NCI-H774 (cell line): ENCODE results near the gene TACC2.

ENCODE experiments used
- DNase-seq: peaks from one replicate; lab custom pipeline; 2025; lab: John Stamatoyannopoulos, UW

TACC2 gene

DNA sequence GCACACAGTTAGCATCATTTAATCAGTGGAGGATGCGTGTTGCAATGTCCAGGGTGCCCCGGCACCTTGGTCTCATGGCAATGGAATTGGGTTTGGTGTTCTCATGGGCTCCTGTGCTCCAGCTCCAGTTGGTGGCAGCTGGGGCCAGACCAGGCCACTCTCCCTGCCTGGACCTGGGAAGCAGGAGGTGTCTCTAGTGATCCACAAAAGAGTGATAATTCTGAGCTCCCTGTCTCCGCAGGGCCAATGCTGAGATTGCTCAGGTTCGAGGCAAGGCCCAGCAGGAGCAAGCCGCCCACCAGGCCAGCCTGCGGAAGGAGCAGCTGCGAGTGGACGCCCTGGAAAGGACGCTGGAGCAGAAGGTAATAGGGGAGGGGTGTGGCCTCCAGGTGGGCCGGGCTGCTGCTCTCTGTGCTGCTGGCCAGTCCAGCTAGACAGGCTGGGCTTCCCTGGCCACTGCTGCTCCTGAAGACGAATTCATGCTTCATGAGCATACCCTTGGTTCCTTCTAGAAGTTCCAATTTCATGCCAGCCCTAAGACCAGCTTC is 260.4 kb downstream of the TACC2 start:
- DNase-seq, result no peak

DNA sequence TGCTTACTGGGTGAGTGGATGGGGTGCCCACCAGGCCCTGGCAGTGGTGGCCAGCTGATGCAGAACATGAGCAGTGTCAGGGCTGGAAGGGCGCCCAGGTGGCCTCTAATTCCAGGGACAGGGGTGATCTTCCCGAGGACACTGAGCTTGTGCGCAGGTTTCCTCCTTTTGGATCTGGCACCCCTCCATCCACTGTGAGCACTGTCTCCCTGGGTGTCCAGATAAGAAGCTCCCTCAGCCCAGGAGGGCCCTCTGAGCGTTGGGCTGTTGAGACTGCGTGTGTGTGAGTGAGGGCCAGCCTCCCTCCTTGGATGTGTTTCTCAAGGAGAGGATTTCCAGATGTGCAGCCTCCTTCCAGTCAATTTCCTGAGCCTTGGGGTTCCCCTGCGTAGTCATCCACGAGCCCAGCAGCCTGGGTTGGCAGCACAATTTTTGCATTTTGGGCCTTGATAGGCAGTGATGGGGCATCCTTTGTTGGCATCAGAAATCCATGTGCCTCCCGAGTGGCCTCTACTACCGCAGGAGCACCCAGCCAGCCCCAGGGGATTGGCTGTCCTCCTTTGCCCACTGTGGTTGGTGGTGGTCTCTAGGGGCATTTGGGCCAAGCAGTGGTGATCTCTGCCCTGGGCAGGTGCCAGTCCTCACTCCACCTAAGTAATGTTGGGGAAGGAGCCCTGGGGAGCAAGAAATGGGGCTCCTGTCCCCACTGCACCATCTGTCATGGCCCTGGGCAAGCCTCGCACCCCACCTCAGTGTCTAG is 261.2 kb downstream of the TACC2 start:
- DNase-seq, result no peak

DNA sequence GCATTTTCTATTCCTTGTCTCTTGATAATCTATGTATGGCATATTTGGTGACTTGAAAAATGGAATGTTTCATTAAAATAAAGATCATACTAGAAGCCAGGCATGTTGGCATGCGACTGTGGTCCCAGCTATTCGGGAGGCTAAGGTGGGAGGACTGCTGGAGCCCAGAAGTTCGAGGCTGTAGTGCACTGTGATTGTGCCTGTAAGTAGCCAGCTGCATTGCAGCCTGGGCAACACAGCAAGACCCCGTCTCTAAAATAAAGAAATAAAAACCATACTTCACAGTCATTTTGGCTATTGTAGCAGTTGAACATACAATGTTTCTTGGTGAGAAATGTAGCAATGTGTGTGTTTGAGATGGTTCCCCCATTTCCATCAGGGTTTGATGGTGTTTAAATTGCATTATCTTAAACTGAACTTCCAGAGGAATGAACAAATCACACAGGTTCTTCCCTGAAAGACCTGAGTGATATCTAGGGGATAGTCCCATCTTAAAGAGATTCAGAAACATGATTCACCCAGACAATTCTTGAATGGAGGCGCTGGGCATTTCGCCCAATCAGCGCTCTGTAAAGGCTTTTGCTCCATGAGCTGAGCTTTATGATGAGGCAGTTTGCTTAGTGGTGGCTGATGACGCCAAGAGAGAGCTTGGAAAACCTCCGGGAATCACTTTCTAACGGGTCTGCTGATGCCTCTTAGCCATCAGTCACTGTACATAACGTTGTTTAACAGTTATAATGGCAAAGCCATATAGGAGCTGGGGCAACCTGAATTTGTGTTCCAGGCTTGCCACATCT is 262.7 kb downstream of the TACC2 start:
- no peak for DNase-seq

DNA sequence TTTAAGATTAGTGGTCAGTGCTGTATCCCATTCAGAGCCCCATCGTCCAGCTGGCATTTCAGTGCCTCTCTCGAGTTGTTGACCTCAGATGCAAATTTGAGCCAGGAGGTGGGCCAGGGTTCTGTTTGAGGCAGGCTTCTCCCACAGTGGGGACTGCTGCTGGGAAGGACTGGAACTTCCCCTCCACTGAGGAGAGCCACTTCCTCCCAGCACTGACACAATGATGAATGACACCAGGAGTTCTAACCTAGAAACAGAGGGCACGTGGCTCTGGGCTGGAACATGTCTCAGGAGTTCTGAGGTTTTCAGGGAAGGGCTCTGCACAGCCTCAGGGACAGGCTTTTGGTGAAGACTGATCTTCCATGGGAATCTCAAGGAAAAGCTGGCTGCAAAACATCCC is 263.8 kb downstream of the TACC2 start:
- no peak for DNase-seq

DNA sequence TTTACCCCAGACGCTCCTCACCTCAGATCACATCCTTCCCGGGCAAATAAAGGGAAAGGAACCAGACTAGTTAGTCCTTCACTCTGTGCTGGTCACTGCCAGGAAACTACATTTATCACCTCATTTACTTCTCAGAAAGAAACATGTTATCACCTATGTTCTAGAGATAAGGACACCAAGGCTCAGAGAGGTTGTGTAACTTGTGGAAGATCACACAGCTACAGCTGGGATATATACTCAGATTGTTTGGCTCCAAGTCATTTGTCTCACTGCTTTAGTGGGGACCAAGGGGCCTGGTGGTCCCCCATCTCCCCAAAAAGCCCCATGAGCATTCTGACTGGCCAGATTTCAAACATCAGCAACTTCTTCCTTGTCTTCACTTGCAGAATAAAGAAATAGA is 264.6 kb downstream of the TACC2 start:
- no peak for DNase-seq

DNA sequence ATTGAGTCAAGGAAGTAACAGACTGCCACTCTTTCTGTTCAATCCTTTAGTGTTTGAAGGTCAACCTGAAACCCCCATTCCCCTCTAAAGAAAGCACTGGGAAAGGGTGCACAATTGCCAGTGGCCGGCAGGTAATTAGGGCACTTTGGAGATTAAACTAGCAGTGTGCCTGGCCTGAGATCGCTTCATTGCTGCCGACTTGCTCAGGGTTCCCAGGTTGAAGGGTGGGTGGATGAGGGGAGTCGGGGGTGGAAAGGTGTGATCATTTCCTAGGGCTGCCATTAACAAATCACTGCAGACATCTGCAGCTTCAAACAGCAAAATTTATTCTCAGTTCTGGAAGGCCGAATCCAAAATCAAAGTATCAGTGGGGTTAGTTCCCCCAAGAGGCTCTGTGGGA is 265.9 kb downstream of the TACC2 start:
- DNase-seq, result no peak

DNA sequence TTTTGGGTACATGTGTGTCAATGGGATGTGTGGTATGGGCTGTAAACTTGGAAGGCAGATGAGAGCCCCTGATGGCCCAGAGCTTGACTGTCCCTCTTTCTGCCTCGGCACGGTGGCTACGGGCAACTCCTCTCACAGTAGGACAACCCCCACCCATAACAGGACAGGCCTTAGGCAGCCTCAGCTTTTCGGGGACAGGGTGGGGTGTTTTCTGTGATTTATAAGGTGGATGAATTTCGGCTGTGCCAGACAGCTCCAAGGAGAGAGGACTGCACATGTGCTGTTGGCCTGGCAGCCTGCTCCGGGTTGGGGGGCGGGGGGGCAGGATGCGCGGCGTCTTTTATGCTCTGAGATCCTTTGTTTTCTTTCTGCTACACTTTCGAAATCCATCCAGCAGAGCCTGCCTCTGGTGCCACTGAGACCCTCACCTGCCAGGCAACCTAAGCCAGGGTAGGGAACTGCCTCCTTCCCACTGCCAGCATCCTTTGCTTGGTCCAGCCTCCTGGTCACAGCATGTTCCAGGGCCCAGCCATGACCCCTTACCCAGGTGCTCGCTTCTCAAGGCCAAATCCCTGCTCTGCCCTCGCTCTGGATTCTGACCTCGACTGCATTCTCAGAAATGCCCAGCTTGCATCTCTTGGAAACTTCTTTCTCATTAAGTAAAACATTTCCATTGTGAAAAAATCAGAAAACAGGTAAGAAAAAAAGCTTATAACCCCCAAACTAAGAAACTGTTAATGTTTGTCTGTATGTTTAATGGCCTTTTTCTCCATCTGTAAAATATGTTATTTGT is 266.7 kb downstream of the TACC2 start:
- no peak for DNase-seq

DNA sequence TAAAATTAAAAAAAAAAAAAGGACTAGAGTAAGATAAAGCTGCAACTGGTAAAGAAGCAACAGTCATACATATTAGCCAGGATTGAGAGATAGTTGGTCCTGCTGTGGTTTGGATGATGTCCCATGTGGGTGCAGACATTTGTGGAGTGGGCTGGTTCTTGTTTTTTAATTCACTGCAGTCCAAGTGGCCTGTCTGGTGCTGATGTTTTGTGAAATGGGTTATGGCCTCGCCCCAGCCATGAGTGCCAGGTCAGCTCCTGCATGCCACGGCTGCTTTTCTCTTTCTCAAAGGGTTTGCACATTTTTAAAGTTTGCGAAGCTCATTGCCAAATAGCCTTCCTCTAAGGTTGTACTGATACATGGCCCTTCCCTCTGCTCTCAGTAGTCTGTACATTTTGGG is 268.1 kb downstream of the TACC2 start:
- DNase-seq, result no peak

DNA sequence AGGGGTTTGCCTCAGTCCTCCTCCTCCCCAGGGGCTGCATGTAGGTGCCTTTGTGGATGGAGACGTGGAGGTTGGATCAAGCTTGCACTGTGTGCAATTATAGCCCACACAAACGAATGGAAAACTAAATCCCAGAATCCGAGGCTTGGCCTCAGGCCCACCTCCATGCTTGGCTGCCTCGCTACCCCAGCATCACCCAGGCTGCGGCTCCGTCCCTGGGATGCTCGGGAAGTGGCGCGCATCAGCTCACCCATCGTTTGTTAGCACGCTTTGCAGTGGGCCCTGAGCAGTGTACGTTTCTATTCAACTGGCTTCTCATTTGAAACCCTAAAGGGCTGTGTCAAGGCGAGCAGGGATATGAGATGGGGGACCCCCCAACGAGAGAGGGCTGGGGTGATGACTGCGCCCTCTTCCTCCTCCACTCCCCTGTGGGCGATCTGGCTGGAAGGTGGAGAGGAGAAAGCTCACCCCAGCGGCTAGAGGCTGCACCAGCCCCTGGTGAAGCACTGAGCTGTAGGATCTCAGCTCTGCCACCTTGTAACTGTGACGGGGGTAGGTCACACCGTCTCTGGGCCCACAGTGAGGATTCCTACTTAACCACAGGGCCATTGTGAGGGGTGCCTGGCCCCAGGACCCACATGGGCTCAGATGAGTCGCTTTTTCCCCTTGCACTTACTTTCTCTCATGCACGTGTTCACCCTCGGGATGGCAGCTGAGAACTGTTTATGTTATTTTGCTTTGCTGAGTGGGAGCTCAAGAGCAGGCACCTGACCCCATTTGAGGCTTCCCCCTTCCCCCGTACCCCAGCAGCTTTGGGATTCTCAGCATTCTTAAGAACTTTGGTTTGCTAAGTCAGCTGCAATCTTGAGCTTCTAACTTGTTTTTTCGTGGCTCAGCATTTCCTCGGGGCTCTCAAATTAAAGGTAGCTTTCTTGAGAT is 269.4 kb downstream of the TACC2 start:
- DNase-seq, result no peak

DNA sequence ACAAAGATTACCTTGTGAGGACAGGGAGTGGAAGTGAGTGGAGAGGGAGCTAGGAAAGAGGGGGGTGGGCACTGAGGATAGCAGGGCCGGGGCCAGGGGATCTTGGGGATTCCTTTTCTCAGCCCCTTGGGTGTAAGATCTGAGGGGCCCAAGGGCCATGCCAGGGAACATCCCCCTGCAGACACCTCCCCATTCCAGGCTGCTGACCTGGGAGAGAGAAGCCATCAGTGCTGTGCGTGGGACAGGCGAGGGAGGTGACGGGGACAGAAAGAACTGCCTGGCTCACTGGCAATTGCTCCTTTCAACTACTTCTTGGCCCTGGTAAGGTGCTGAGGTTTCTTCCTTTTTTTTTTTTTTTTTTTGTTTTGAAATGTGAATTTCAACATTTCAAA is 270.1 kb downstream of the TACC2 start:
- DNase-seq, result no peak

DNA sequence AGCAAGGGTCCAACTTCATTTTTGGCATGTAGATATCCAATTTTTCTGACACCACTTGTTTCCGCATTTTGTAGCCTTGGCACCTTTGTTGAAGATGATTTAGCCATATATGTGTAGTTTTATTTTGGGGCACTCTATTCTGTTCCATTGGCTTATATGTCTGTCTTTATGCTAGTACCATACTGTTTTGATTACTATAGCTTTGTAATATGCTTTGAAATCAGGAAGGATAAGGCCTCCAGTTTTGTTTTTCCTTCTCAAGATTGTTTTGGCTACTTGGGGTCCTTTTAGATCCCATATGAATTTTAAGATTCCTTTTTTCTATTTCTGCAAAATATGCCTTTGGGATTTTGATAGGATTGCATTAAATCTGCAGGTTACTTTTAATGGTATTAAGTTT is 272.6 kb downstream of the TACC2 start:
- DNase-seq, result no peak

DNA sequence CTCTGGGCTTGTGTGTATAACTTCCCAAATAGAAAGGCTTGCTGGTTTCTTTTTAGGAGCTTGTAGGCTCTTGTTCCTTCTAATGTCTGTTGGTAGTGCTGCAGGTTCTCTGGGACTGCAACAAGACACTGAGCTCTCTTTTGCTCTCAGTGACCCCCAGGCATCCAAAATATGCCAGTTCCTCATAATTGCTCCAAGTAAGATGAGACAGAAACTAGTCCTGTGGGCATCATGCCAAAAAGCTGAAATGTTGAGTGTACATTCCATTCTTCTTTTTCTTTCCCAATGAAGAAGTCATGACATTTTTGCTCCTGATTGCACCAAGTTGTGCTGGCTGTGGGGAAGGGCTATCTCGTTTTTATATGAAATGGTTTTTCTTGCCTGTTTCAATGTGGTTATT is 275.0 kb downstream of the TACC2 start:
- DNase-seq, result no peak

DNA sequence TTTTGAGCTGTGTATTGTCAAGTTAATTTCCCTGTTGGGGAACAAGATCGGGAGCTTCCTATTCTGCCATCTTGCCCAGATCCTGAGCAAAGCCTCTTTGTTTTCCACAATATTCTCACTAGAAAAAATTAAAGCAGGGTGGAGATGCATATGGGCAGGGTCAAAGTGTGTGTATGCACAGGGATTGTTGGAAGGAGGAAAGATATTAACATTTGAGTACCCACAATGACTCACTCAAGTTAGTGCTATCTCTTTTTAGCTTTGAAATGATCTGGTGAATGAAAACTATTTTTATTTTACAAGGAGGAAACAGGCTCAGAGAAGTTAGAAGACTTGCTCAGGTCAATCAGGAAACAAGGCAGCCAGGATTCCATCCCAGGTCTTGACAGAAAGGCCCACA is 275.5 kb downstream of the TACC2 start:
- no peak for DNase-seq

DNA sequence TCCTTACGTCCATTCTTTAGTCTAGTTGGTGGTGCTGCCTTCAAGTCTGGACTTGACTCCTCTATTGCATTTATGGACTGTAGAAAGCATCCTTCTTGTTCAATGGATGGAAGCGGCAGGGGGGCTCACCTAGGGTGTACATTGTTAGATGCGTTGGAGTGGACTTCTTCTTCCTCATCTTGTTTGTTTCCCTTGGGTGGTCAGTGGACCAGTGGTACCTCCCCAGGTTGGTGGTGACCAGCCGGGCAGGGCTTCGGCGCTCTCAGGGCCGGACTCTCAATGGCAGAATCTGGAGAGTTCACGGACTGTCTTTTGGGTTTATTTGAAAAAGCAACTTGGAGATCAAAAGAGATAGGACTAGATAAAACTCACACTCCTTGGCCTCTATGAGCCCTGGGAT is 276.0 kb downstream of the TACC2 start:
- DNase-seq, result no peak

DNA sequence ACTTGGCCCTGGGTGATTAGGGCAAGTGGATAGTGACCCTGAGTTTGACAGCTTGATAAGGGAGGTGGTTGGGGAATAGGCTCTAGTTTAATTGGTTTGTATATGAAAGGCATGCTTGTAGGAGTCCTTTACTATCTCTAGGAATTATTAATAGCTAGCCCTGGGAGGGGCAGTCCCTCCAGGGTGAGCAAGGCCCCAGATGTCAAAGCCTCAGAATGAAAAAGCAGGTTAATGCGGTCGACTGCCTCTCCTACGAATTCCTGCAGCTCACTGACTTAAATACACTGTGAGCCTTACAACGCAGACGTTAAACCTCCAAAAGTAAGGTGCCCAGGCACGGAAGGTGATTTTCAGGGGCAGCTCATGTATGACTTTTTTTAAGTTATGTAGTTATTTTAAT is 276.9 kb downstream of the TACC2 start:
- no peak for DNase-seq

DNA sequence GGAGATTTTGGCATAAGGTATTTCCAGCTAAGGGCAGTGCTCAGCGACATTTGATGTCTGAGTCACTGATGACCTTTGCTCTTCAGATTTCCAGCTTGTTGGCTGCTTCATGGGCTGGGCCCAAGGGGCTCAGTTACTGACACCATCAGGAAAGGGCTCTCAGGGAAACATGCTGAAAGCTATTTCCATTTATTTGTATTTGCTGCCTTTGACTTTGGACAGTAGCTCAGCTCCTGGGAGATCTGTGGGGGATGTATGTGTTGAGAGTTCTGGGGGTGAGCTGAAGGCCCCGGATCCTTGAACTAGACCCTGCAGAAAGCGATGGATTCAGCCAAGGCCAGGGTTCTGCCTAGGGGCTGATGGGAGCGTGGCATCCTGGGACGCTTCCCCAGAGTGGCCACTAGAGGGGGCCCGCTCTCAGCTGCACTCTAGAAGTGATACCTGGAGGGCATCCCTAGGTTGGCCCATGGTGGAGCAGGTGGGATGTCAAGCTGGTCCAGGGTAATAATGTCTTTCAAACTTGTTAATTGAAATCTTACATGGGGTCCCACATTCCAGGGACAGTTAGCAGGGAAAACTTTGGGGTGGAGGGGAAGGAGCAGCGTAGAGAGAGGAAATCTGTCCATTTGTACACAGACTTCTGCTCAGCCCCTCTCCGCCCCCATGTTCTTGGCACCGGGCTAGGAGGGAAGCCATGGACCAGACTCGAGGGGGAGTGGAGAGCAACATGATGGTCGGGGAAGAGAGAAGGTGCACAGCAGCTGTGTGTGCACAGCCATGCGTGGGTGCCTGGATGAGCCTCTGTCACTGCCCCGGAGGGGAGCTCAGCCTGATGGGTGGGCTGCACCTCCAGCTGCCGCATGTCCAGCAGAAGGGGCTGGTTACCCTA is 279.1 kb downstream of the TACC2 start:
- DNase-seq, result no peak

DNA sequence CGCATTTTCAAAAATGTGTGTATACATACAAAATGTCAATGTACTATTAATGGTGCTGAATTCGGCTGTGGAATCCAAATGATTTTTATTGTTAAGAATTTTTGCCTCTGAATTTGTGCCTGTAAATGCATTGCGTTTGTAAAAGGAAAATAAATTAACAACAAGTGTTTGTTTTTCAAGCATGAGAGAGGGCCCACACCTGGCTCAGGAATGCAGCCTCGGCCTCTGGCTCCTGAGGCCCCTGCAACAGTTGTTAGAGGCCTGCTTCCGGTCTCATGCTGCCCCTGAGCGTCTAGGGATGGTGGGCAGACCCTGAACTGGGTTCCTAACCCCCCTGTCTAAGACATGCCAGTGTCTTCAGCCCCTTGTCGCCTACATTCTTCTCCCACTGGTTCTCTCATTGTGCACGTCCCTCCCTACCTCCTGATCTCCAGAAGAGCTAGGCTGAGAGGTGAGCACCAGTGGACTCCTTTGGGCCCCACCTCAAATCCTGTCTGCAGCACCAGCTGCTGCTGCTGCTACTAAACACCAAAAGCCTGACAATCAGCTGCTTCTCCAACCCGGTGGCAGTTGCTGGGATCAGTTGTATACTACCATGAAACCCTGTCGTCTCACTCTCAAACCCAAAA is 280.2 kb downstream of the TACC2 start:
- DNase-seq, result no peak

DNA sequence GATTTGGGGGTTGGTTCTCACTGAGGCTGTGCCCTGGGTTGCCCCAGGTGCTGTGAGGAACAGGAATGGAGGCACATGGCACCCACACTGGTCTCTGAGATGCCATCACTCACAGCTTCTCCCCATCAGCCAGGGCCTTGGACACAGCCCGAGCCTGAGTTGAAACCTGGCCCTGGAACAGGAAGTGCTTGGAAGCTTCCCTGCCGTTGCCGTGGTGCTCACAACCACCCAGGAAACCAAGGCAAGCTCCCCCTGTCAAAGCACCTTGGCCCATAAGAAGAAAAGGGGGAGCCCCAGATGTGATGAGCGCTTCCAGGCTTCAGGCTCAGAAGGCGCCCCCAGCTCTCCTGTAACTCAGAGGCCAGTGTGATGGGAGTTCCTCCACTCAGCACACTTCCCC is 282.1 kb downstream of the TACC2 start, which contains the start of gene BTBD16:
Gene BTBD16 (plus strand): TSS at position 221 of the 400 bp plus-strand sequence. CDS start 3,786 bp downstream, outside the sequence.
- no peak for DNase-seq

DNA sequence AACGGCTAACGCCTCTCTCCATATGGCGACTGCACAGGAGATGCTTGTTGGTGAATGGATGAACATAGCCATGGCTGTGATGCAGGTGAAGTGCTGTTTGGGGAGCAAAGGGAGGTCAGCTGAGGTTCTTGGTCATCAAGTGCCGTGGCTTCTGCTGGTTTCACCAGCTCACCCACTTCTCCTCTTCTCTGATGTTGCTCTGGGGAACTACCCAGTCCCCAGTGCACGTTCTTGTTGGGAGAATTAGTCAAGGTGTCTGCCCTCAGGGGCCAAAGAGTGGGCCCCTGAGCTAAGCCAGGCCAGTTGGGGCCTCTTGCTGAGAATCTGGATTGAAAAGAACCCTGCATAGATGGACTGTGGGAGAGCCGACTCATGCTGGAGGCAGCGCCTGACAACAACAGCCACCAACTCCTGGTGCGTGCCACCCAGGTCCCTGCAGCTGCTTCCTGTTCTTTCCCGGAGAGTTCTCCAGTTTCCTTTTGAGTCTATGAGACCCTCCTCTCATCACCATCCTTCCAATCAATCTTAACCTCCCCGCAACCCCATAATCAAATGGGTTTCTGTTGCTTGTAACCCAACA is 285.1 kb downstream of the TACC2 start:
- DNase-seq, result no peak
